Mucosa of descending colon (tissue), 3 donors: Measurements from ENCODE around the gene PRXL2A. TPM values are rescaled to one million over a fixed set of nuclear protein-coding genes. Genes with fewer than 3 reads are reported as not detected.

ENCODE experiments used
- ATAC-seq: fragments of 200-7000 bp; cut with Tn5 transposase; one replicate; pipeline ENCODE4 v1.9.1; 2020; ENCODE audit warnings: mild to moderate bottlenecking, moderate library complexity
- DNase-seq, 3 donors: peaks; one replicate each; pipeline ENCODE4 v3.0.0-alpha.2; 2020
- H3K36me3 ChIP-seq: fragments of 200-600 bp; one replicate; pipeline ENCODE4 v1.8.0; 2021; ENCODE audit warnings: low read depth, mild to moderate bottlenecking
- H3K4me1 ChIP-seq: fragments of 200-600 bp; one replicate; pipeline ENCODE4 v1.8.0; 2021; ENCODE audit warnings: low read depth, mild to moderate bottlenecking
- H3K4me3 ChIP-seq: fragments of 200-600 bp; one replicate; pipeline ENCODE4 v1.8.0; 2021; ENCODE audit warnings: mild to moderate bottlenecking
- H3K9me3 ChIP-seq: fragments of 200-600 bp; one replicate; pipeline ENCODE4 v1.8.0; 2021; ENCODE audit warnings: mild to moderate bottlenecking
- CTCF ChIP-seq: fragments of 200-600 bp; IDR thresholded peaks from one replicate; pipeline ENCODE4 v1.8.0; 2022; ENCODE audit warnings: antibody characterized with exemption, mild to moderate bottlenecking
- intact Hi-C, 2 donors: fragments of 100-400 bp; cut with DNase I in 1 of 2; cut with micrococcal nuclease in 1 of 2; formaldehyde crosslinking; loops; one replicate each; pipeline versions ENCODE4 v1.11.0 to v1.11.1; 2022; cut with DNase I, micrococcal nuclease
- total RNA-seq, 3 donors: library from RNA; stranded (reverse); fragmentation: NEBNext Ultra II Directional in 2 of 3; extraction: Animal tissue kit (Norgen Biotek cat#: 25700) in 2 of 3; gene quantifications; one replicate each; pipeline versions ENCODE4 v1.2.1 to v1.2.4, GENCODE V29; 2021 to 2023
- donor health status: DM: no; HTN: no; CAD: no; lungs with moderate emphysema.
- donor health status: DM: no; HTN: no; CAD: no.
- donor health status: DM: no; HTN: yes; CAD: no.

PRXL2A gene
- total RNA-seq, 3 donors from 2014 or later = 95.2 to 123 (median 95.8) TPM

GRCh38 chr10:80406204-80406603 lies 2.1 kb upstream of the PRXL2A start:
- no peaks in the 10 kb centered on the region for H3K36me3 ChIP-seq
- no peak for ATAC-seq
- intact Hi-C loops = no loop called here
- TF ChIP-seq CTCF = no peak
- H3K4me3 ChIP-seq = no peak overlapping the region
- DNase-seq = no peak
- H3K9me3 ChIP-seq = no peaks in the 10 kb centered on the region
- peaks cover 25% of the 10 kb centered on the region for H3K4me1 ChIP-seq

- H3K36me3 ChIP-seq = no peaks in the 10 kb centered on the region
- H3K4me1 ChIP-seq = peaks cover 31% of the 10 kb centered on the region
- peak; percentile 57 to 74 (median 73) for DNase-seq
- peak; percentile 70 for ATAC-seq
- no peaks in the 10 kb centered on the region for H3K9me3 ChIP-seq
- TF ChIP-seq CTCF = no peak
- H3K4me3 ChIP-seq = peak overlapping the region; percentile 63
- intact Hi-C loops = no loop called here
Measured at GRCh38 chr10:80407812-80408241, 524 bp upstream of the PRXL2A start.

- H3K4me3 ChIP-seq = peak overlapping the region; percentile 63
- H3K4me1 ChIP-seq = peaks cover 41% of the 10 kb centered on the region
- H3K36me3 ChIP-seq = no peaks in the 10 kb centered on the region
- no peaks in the 10 kb centered on the region for H3K9me3 ChIP-seq
- TF ChIP-seq CTCF = no peak
- intact Hi-C loops = no loop called here
- DNase-seq = peak; percentile 24 to 56 (median 55)
- peak; percentile 4 for ATAC-seq
Measured at GRCh38 chr10:80409121-80409520, 770 bp downstream of the PRXL2A start.

GRCh38 chr10:80410122-80410521 lies 1.8 kb downstream of the PRXL2A start:
- intact Hi-C loops = no loop called here
- TF ChIP-seq CTCF = no peak
- Histone ChIP-seq H3K4me3 (no peak overlapping the region), H3K9me3 (no peaks in the 10 kb centered on the region), H3K4me1 (peaks cover 50% of the 10 kb centered on the region), H3K36me3 (no peaks in the 10 kb centered on the region)
- DNase-seq (peak in 2 of 3 donors; percentile 70 to 73), ATAC-seq (peak; percentile 60)

GRCh38 chr10:80410578-80411145 lies 2.3 kb downstream of the PRXL2A start:
- no peak for TF ChIP-seq CTCF
- DNase-seq = peak in 1 of 3 donors; percentile 49
- ATAC-seq = peak; percentile 20
- Histone ChIP-seq H3K36me3 (no peaks in the 10 kb centered on the region), H3K4me1 (peaks cover 54% of the 10 kb centered on the region), H3K4me3 (no peak overlapping the region), H3K9me3 (no peaks in the 10 kb centered on the region)
- intact Hi-C loops = no loop called here

GRCh38 chr10:80411267-80411668 lies 2.9 kb downstream of the PRXL2A start:
- Histone ChIP-seq H3K4me1 (peaks cover 60% of the 10 kb centered on the region), H3K9me3 (no peaks in the 10 kb centered on the region), H3K4me3 (no peak overlapping the region), H3K36me3 (no peaks in the 10 kb centered on the region)
- TF ChIP-seq CTCF = no peak
- no peak for ATAC-seq
- DNase-seq = peak in 2 of 3 donors; percentile 47 to 66
- intact Hi-C loops = no loop called here
